GM19025 (cell line): ENCODE results near the gene CAMK1D.

Source experiments
- ATAC-seq: cut with Tn5 transposase; IDR thresholded peaks from one replicate; pipeline ENCODE4 v1.9.1; 2021; ENCODE audit warnings: mild to moderate bottlenecking, low read depth, moderate library complexity; ENCODE audit not compliant: unreplicated experiment

The CAMK1D gene

GRCh38 chr10:12668634-12669033, 319.3 kb downstream of the CAMK1D start:
- no peak for ATAC-seq

- ATAC-seq: no peak
These were observed 320.7 kb downstream of the CAMK1D start for GRCh38 chr10:12670004-12670403.

GRCh38 chr10:12675186-12675585, 325.8 kb downstream of the CAMK1D start:
- ATAC-seq: no peak

- no peak for ATAC-seq
These were observed 330.3 kb downstream of the CAMK1D start for GRCh38 chr10:12679636-12680035.

GRCh38 chr10:12681252-12681651, 331.9 kb downstream of the CAMK1D start:
- no peak for ATAC-seq

GRCh38 chr10:12684784-12685183, 335.4 kb downstream of the CAMK1D start:
- no peak for ATAC-seq

GRCh38 chr10:12685261-12686058, 336.1 kb downstream of the CAMK1D start:
- no peak for ATAC-seq

GRCh38 chr10:12687996-12688395, 338.6 kb downstream of the CAMK1D start:
- no peak for ATAC-seq

GRCh38 chr10:12689893-12690292, 340.5 kb downstream of the CAMK1D start:
- no peak for ATAC-seq

GRCh38 chr10:12690525-12691126, 341.3 kb downstream of the CAMK1D start:
- ATAC-seq: no peak

GRCh38 chr10:12691596-12691995, 342.2 kb downstream of the CAMK1D start:
- ATAC-seq: no peak

GRCh38 chr10:12697764-12698163, 348.4 kb downstream of the CAMK1D start:
- ATAC-seq: no peak

- ATAC-seq: no peak
These were observed 349.9 kb downstream of the CAMK1D start for GRCh38 chr10:12699258-12699700.

GRCh38 chr10:12699781-12700556, 350.6 kb downstream of the CAMK1D start:
- ATAC-seq: no peak

- ATAC-seq: no peak
These were observed 351.2 kb downstream of the CAMK1D start for GRCh38 chr10:12700557-12700874.

GRCh38 chr10:12701696-12702095, 352.3 kb downstream of the CAMK1D start:
- ATAC-seq: no peak

- ATAC-seq: no peak
These were observed 352.9 kb downstream of the CAMK1D start for GRCh38 chr10:12702215-12702770.

- no peak for ATAC-seq
These were observed 353.8 kb downstream of the CAMK1D start for GRCh38 chr10:12703126-12703525.

- ATAC-seq: no peak
These were observed 354.5 kb downstream of the CAMK1D start for GRCh38 chr10:12703813-12704212.

- no peak for ATAC-seq
These were observed 355.1 kb downstream of the CAMK1D start for GRCh38 chr10:12704488-12704887.

GRCh38 chr10:12705943-12706342, 356.6 kb downstream of the CAMK1D start:
- ATAC-seq: no peak
